Dedifferentiated amniotic fluid mesenchymal stem cell (primary cell): ENCODE data around the gene HLA-G.
A peak's percentile ranks its signal among the peaks of the same experiment; 100 is the strongest.

ENCODE experiments used
- DNase-seq: peaks from one replicate; pipeline ENCODE4 v3.0.0-alpha.2; 2016; ENCODE audit errors: extremely low spot score

The HLA-G gene

GRCh38 chr6:29816030-29816429 lies 11.6 kb upstream of the HLA-G start:
- no peak for DNase-seq

GRCh38 chr6:29818892-29819291 lies 8.7 kb upstream of the HLA-G start:
- DNase-seq, result no peak

- DNase-seq, result no peak
Measured at GRCh38 chr6:29824144-29824543, 3.5 kb upstream of the HLA-G start.

GRCh38 chr6:29825848-29826247 lies 1.8 kb upstream of the HLA-G start:
- DNase-seq, result no peak

- no peak for DNase-seq
Measured at GRCh38 chr6:29826271-29826670, 1.4 kb upstream of the HLA-G start.

- DNase-seq, result no peak
Measured at GRCh38 chr6:29828471-29828797, 809 bp downstream of the HLA-G start.

- no peak for DNase-seq
Measured at GRCh38 chr6:29829766-29830165, 2.1 kb downstream of the HLA-G start.

GRCh38 chr6:29830409-29830808 lies 2.8 kb downstream of the HLA-G start:
- DNase-seq, result no peak

GRCh38 chr6:29831776-29832175 lies 4.2 kb downstream of the HLA-G start:
- no peak for DNase-seq

- DNase-seq, result peak; percentile 20
Measured at GRCh38 chr6:29834564-29835436, 7.2 kb downstream of the HLA-G start.

GRCh38 chr6:29839917-29840316 lies 12.3 kb downstream of the HLA-G start:
- no peak for DNase-seq

GRCh38 chr6:29841030-29841429 lies 13.4 kb downstream of the HLA-G start:
- no peak for DNase-seq

- DNase-seq, result no peak
Measured at GRCh38 chr6:29845405-29846006, 17.9 kb downstream of the HLA-G start.

GRCh38 chr6:29847871-29848630 lies 20.4 kb downstream of the HLA-G start:
- DNase-seq, result peak; percentile 52

- no peak for DNase-seq
Measured at GRCh38 chr6:29850011-29850553, 22.5 kb downstream of the HLA-G start.

GRCh38 chr6:29851190-29851589 lies 23.6 kb downstream of the HLA-G start:
- DNase-seq, result no peak

GRCh38 chr6:29853245-29853644 lies 25.6 kb downstream of the HLA-G start:
- no peak for DNase-seq

- no peak for DNase-seq
Measured at GRCh38 chr6:29858006-29858405, 30.4 kb downstream of the HLA-G start.

- DNase-seq, result no peak
Measured at GRCh38 chr6:29861521-29862255, 34.1 kb downstream of the HLA-G start.

- DNase-seq, result no peak
Measured at GRCh38 chr6:29864037-29864810, 36.6 kb downstream of the HLA-G start.

- no peak for DNase-seq
Measured at GRCh38 chr6:29865631-29866030, 38.0 kb downstream of the HLA-G start.
